Endothelial cell (in vitro differentiated cells): ENCODE data around the gene CDYL. TPM values are rescaled to one million over a fixed set of nuclear protein-coding genes. Genes with fewer than 3 reads are reported as not detected.

ENCODE experiments used
- DNase-seq: peaks from one replicate; pipeline ENCODE4 v3.0.0; 2021; ENCODE audit warnings: low spot score
- H3K27ac Mint-ChIP-seq: one replicate; pipeline ENCODE4 v1.8.0; 2021; ENCODE audit warnings: mixed read lengths, inconsistent platforms; ENCODE audit not compliant: unreplicated experiment
- H3K27me3 Mint-ChIP-seq: one replicate; pipeline ENCODE4 v1.8.0; 2021; ENCODE audit warnings: mild to moderate bottlenecking, moderate library complexity, mixed read lengths, inconsistent platforms; ENCODE audit not compliant: unreplicated experiment
- H3K36me3 Mint-ChIP-seq: one replicate; pipeline ENCODE4 v1.8.0; 2021; ENCODE audit warnings: mild to moderate bottlenecking, low read depth, mixed read lengths, inconsistent platforms; ENCODE audit not compliant: unreplicated experiment
- H3K4me1 Mint-ChIP-seq: one replicate; pipeline ENCODE4 v1.8.0; 2021; ENCODE audit warnings: mild to moderate bottlenecking, mixed read lengths, inconsistent platforms; ENCODE audit not compliant: unreplicated experiment
- H3K4me3 Mint-ChIP-seq: one replicate; pipeline ENCODE4 v1.8.0; 2021; ENCODE audit warnings: mild to moderate bottlenecking, mixed read lengths, inconsistent platforms; ENCODE audit not compliant: unreplicated experiment
- H3K9me3 Mint-ChIP-seq: one replicate; pipeline ENCODE4 v1.8.0; 2021; ENCODE audit warnings: mixed read lengths, inconsistent platforms; ENCODE audit not compliant: unreplicated experiment
- total RNA-seq: library from RNA; stranded (reverse); fragmentation: NEBNext Ultra II Directional; extraction: Animal tissue kit (Norgen Biotek cat#: 25700); gene quantifications from one replicate; pipeline ENCODE4 v1.2.1, GENCODE V29; 2021; ENCODE audit not compliant: unreplicated experiment
- TF ChIP-seq, protein P1 (sequence below): fragments of 200-600 bp; sonication (generic); IDR thresholded peaks from one replicate; pipeline ENCODE4 v1.5.0; 2021; ENCODE audit warnings: antibody characterized with exemption; ENCODE audit not compliant: unreplicated experiment

The CDYL gene
- total RNA-seq, 1 donor from 2014 or later, result 66.7 TPM

DNA sequence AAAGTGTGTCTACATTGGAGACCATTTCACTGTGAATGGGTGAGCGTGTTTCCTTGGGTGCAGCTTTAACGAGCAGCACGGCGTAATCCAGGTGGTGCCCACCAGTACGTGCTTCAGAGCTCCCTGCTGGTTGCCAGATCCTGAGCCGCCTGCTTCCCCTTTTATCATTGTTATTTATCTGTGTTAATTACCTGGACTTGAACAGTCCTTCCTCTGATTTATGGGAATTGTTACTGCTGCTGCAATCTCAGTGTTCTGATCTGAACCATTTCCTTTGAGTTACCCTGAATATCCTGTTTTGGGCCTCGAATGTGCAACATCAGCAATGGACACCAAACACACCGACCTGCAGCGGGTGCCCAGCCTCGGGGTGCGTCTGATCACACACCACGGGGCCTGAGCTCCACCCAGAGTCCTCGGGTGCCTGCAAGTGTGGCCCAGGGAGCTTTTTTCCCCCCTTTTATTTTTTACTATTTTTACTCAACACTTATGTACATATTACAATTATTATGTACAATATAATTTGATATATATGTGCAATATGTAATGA lies 146.4 kb downstream of the CDYL start:
- no peak for DNase-seq
- Mint-ChIP-seq H3K36me3 (no peaks in the 10 kb centered on the region), H3K4me1 (peaks cover 33% of the 10 kb centered on the region)

DNA sequence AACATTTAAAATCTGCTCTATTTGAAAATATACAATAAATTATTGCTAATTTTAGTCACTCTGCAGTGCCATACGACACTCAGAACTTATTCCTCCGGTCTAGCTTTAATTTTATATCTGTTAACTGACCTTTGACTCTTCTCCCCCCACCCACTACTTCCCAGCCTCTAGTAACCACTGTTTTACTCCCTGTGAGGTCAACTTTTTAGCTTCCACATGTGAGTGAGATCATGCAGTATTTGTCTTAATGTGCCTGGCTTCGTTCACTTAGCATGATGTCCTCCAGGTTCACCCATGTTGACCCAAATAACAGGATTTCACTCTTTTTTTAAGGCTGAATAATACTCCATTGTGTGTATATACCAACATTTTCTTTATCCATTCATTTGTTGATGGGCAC lies 146.9 kb downstream of the CDYL start:
- no peak for DNase-seq
- Mint-ChIP-seq H3K27me3 (peaks cover 1% of the 10 kb centered on the region), H3K27ac (peak overlapping the region; percentile 11), H3K36me3 (no peaks in the 10 kb centered on the region), H3K4me3 (no peak overlapping the region), H3K4me1 (peaks cover 33% of the 10 kb centered on the region), H3K9me3 (no peaks in the 10 kb centered on the region)
- TF ChIP-seq, protein P1, sequence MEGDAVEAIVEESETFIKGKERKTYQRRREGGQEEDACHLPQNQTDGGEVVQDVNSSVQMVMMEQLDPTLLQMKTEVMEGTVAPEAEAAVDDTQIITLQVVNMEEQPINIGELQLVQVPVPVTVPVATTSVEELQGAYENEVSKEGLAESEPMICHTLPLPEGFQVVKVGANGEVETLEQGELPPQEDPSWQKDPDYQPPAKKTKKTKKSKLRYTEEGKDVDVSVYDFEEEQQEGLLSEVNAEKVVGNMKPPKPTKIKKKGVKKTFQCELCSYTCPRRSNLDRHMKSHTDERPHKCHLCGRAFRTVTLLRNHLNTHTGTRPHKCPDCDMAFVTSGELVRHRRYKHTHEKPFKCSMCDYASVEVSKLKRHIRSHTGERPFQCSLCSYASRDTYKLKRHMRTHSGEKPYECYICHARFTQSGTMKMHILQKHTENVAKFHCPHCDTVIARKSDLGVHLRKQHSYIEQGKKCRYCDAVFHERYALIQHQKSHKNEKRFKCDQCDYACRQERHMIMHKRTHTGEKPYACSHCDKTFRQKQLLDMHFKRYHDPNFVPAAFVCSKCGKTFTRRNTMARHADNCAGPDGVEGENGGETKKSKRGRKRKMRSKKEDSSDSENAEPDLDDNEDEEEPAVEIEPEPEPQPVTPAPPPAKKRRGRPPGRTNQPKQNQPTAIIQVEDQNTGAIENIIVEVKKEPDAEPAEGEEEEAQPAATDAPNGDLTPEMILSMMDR, result no peak

More for the DNA sequence above, 146.4 kb downstream of the CDYL start:
- H3K9me3 Mint-ChIP-seq, result no peaks in the 10 kb centered on the region
- no peak overlapping the region for H3K27ac Mint-ChIP-seq
- peaks cover 1% of the 10 kb centered on the region for H3K27me3 Mint-ChIP-seq
- no peak overlapping the region for H3K4me3 Mint-ChIP-seq
- TF ChIP-seq, protein P1, result no peak

DNA sequence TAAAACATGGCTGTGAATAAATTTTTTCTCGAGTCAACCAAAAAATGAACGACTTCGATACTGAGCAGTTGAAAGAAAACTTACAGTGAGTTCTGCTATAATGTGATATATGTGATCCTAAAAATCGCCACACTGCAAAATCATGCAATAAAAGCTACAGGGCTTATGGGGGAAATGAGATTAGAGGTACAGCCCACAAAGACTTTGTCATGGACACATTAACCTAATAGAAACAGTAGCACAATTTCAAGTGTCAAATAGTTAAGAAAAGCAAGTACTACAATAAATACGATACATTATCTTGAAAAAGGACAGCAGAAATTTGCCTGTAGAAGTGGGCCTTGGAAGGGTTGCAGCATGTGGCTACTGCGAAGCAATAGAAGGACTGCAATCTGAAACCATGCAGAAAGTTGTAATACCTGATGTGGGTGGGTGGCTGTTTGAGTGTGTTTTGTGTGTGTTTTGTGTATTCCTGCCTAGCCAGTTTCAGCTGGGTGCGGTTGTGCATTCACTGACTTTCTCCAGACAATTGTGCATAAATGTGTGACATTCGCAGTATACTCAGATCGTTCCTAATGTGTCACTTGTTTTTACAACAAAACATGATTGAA lies 148.6 kb downstream of the CDYL start:
- Mint-ChIP-seq H3K27ac (no peak overlapping the region), H3K4me3 (peak overlapping the region; percentile 14), H3K27me3 (peaks cover 1% of the 10 kb centered on the region), H3K36me3 (no peaks in the 10 kb centered on the region), H3K4me1 (peaks cover 38% of the 10 kb centered on the region), H3K9me3 (no peaks in the 10 kb centered on the region)
- no peak for DNase-seq
- TF ChIP-seq, protein P1, result no peak

DNA sequence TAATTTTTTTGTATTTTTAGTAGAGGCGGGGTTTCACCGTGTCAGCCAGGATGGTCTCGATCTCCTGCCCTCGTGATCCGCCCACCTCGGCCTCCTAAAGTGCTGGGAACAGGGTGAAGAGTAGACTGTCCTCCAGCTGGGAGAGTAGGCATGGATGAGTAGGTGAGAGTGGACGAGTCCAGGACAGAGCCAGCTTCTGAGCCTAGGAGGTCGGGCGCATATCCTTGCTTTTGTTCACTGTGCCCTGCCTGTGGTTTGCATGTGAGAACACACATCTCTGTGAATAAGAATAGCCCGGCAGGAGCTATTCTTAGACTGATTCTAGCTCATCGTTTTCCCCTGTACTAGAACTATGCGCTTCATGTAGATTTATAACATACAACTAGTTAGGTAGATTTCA lies 149.4 kb downstream of the CDYL start:
- no peak for DNase-seq
- TF ChIP-seq, protein P1, result no peak
- peaks cover 4% of the 10 kb centered on the region for H3K27me3 Mint-ChIP-seq
- no peak overlapping the region for H3K4me3 Mint-ChIP-seq
- no peaks in the 10 kb centered on the region for H3K9me3 Mint-ChIP-seq
- H3K4me1 Mint-ChIP-seq, result peaks cover 41% of the 10 kb centered on the region
- no peaks in the 10 kb centered on the region for H3K36me3 Mint-ChIP-seq
- no peak overlapping the region for H3K27ac Mint-ChIP-seq

DNA sequence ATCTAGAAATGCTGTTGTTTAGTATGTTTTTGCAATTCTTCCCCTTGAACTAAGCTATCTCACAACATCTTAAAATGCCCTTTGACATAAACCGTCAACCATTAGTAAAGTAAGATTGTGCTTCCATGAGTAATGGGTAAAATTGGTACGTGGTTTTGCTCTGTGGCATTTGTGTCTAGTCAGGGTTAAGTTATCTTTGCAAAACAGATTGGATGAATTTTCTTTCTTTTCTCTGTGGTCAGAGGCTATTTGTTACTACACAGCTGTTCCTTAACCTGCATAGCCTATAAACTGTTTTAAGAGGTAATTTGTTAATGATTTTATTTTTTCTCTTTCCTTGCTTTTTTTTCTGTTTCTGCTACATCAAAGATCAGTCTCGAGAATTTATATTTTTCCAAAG lies 152.2 kb downstream of the CDYL start:
- peaks cover 10% of the 10 kb centered on the region for H3K27me3 Mint-ChIP-seq
- DNase-seq, result no peak
- no peaks in the 10 kb centered on the region for H3K36me3 Mint-ChIP-seq
- no peak overlapping the region for H3K4me3 Mint-ChIP-seq
- H3K27ac Mint-ChIP-seq, result no peak overlapping the region
- H3K4me1 Mint-ChIP-seq, result peaks cover 42% of the 10 kb centered on the region
- no peaks in the 10 kb centered on the region for H3K9me3 Mint-ChIP-seq
- TF ChIP-seq, protein P1, result no peak
